Smooth muscle cell (in vitro differentiated cells): ENCODE results near the gene GATB. TPM values are rescaled to one million over a fixed set of nuclear protein-coding genes. Genes with fewer than 3 reads are reported as not detected.

Experiments
- DNase-seq: peaks from one replicate; lab custom pipeline; 2025; ENCODE audit not compliant: unreplicated experiment; lab: John Stamatoyannopoulos, UW
- H2AFZ ChIP-seq: fragments of 200-600 bp; sonication (generic); 2 replicates; pipeline ENCODE4 v1.6.0; 2016; ENCODE audit warnings: antibody characterized with exemption, low read depth, mild to moderate bottlenecking
- H3F3A ChIP-seq: fragments of 200-600 bp; sonication (generic); 2 replicates; pipeline ENCODE4 v1.6.0; 2017; ENCODE audit warnings: antibody characterized with exemption, low read depth
- H3K27ac ChIP-seq: fragments of 200-600 bp; sonication (generic); 2 replicates; pipeline ENCODE4 v1.5.1; 2016; ENCODE audit warnings: low read depth, mild to moderate bottlenecking
- H3K27me3 ChIP-seq: fragments of 200-600 bp; sonication (generic); 2 replicates; pipeline ENCODE4 v1.6.1; 2016; ENCODE audit warnings: low read depth, mild to moderate bottlenecking
- H3K36me3 ChIP-seq: fragments of 200-600 bp; sonication (generic); 2 replicates; pipeline ENCODE4 v1.5.1; 2016; ENCODE audit warnings: low read depth
- H3K4me1 ChIP-seq: fragments of 200-600 bp; sonication (generic); 2 replicates; pipeline ENCODE4 v1.5.1; 2016; ENCODE audit warnings: low read depth
- H3K4me2 ChIP-seq: fragments of 200-600 bp; sonication (generic); 2 replicates; pipeline ENCODE4 v1.6.0; 2016; ENCODE audit warnings: mild to moderate bottlenecking
- H3K4me3 ChIP-seq: fragments of 200-600 bp; sonication (generic); 2 replicates; pipeline ENCODE4 v1.5.1; 2016; ENCODE audit warnings: mild to moderate bottlenecking
- H3K79me2 ChIP-seq: fragments of 200-600 bp; sonication (generic); 2 replicates; pipeline ENCODE4 v1.6.0; 2016; ENCODE audit warnings: low read depth, mild to moderate bottlenecking
- H3K9ac ChIP-seq: fragments of 200-600 bp; sonication (generic); 2 replicates; pipeline ENCODE4 v1.6.0; 2016; ENCODE audit warnings: low read depth
- H3K9me3 ChIP-seq: fragments of 200-600 bp; sonication (generic); replicated peaks from 2 replicates; pipeline ENCODE4 v1.5.1; 2016; ENCODE audit warnings: low read depth
- H4K20me1 ChIP-seq: fragments of 200-600 bp; sonication (generic); 2 replicates; pipeline ENCODE4 v1.6.0; 2016; ENCODE audit warnings: low read depth
- CTCF ChIP-seq: fragments of 200-600 bp; sonication (generic); IDR thresholded peaks from 2 replicates; pipeline ENCODE4 v1.5.1; 2017; ENCODE audit warnings: borderline replicate concordance, mild to moderate bottlenecking, antibody characterized with exemption; ENCODE audit not compliant: insufficient read depth, poor library complexity, severe bottlenecking
- WGBS: methylation state at CpG from one replicate; pipeline ENCODE4 v1.1.7; 2016; ENCODE audit warnings: low lambda C conversion rate; 5-methylcytosine and 5-hydroxymethylcytosine counted together
- polyA plus RNA-seq: library from polyadenylated mRNA; unstranded; fragments of >200 nt; fragmentation: Nextera tagmentation; extraction: Ambion mirVana; gene quantifications from 2 replicates; pipeline ENCODE4 v1.2.1, GENCODE V29; 2016
- total RNA-seq: library from RNA; depleted of rRNA; stranded (reverse); fragments of >200 nt; gene quantifications from 2 replicates; pipeline ENCODE4 v1.2.3, GENCODE V29; 2014

The GATB gene
- total and polyA plus RNA-seq, 2 experiments from 2014 or later: 15.7 to 17.6 TPM

GRCh38 chr4:151678048-151678872, 82.5 kb downstream of the GATB start:
- H3F3A ChIP-seq: peaks cover 17% of the 10 kb centered on the region
- H3K4me1 ChIP-seq: peaks cover 21% of the 10 kb centered on the region
- no peak overlapping the region for H3K9ac ChIP-seq
- H3K27ac ChIP-seq: no peak overlapping the region
- no peaks in the 10 kb centered on the region for H4K20me1 ChIP-seq
- H3K79me2 ChIP-seq: no peaks in the 10 kb centered on the region
- H3K4me3 ChIP-seq: no peak overlapping the region
- no peak overlapping the region for H3K4me2 ChIP-seq
- no peak for TF ChIP-seq CTCF
- 56% methylated on average over 14 of the region's 14 CpGs for WGBS
- no peaks in the 10 kb centered on the region for H3K9me3 ChIP-seq
- no peaks in the 10 kb centered on the region for H3K36me3 ChIP-seq
- no peak overlapping the region for H2AFZ ChIP-seq
- DNase-seq: no peak
- H3K27me3 ChIP-seq: no peaks in the 10 kb centered on the region

GRCh38 chr4:151677193-151677592, 83.6 kb downstream of the GATB start:
- H3K79me2 ChIP-seq: no peaks in the 10 kb centered on the region
- no peaks in the 10 kb centered on the region for H3K27me3 ChIP-seq
- peak overlapping the region; percentile 90 for H3K27ac ChIP-seq
- DNase-seq: no peak
- H3K9me3 ChIP-seq: no peaks in the 10 kb centered on the region
- no peak overlapping the region for H3K9ac ChIP-seq
- WGBS: 81% methylated on average over 3 of the region's 3 CpGs
- H4K20me1 ChIP-seq: no peaks in the 10 kb centered on the region
- H3K4me2 ChIP-seq: peak overlapping the region; percentile 73
- peaks cover 21% of the 10 kb centered on the region for H3K4me1 ChIP-seq
- no peak for TF ChIP-seq CTCF
- H3F3A ChIP-seq: peaks cover 17% of the 10 kb centered on the region
- H2AFZ ChIP-seq: no peak overlapping the region
- H3K36me3 ChIP-seq: no peaks in the 10 kb centered on the region
- H3K4me3 ChIP-seq: no peak overlapping the region

GRCh38 chr4:151676301-151676700, 84.5 kb downstream of the GATB start:
- Histone ChIP-seq H3K4me1 (peaks cover 26% of the 10 kb centered on the region), H3K27me3 (no peaks in the 10 kb centered on the region), H3K4me2 (peak overlapping the region; percentile 73), H3F3A (peaks cover 17% of the 10 kb centered on the region), H3K4me3 (no peak overlapping the region), H3K9ac (peak overlapping the region; percentile 59), H3K79me2 (no peaks in the 10 kb centered on the region), H3K27ac (peak overlapping the region; percentile 90), H4K20me1 (no peaks in the 10 kb centered on the region), H2AFZ (no peak overlapping the region), H3K9me3 (no peaks in the 10 kb centered on the region), H3K36me3 (no peaks in the 10 kb centered on the region)
- DNase-seq: no peak
- 34% methylated on average over 11 of the region's 11 CpGs for WGBS
- no peak for TF ChIP-seq CTCF
